OCI-LY3 (cell line): Measurements from ENCODE around the gene PAX5.

ENCODE experiments used
- H2AFZ ChIP-seq: fragments of 200-600, 300-600 bp; shearing (Covaris generic); 2 replicates; pipeline ENCODE4 v1.6.0; 2014; ENCODE audit warnings: antibody characterized with exemption, low read depth, low read length
- H3K27ac ChIP-seq: fragments of 200-600, 300-600 bp; sonication (generic); 2 replicates; pipeline ENCODE4 v1.5.1; 2014; ENCODE audit warnings: mild to moderate bottlenecking, low read length, moderate library complexity, mixed read lengths
- H3K27me3 ChIP-seq: fragments of 200-600, 300-600 bp; sonication (generic); 2 replicates; pipeline ENCODE4 v1.6.1; 2014; ENCODE audit warnings: low read depth, low read length, mixed read lengths
- H3K36me3 ChIP-seq: fragments of 200-600, 300-600 bp; sonication (generic); replicated peaks from 2 replicates; pipeline ENCODE3; 2014; ENCODE audit warnings: low read depth, low read length, mixed read lengths
- H3K4me1 ChIP-seq: fragments of 300-600, 200-600 bp; sonication (generic); 2 replicates; pipeline ENCODE4 v1.6.1; 2014; ENCODE audit warnings: low read length, mixed read lengths
- H3K4me2 ChIP-seq: fragments of 200-600, 300-600 bp; sonication (generic); 2 replicates; pipeline ENCODE4 v1.6.1; 2014; ENCODE audit warnings: low read length, mixed read lengths
- H3K4me3 ChIP-seq: fragments of 300-600, 200-600 bp; sonication (generic); 2 replicates; pipeline ENCODE4 v1.5.1; 2014; ENCODE audit warnings: antibody characterized with exemption, mild to moderate bottlenecking, low read length, moderate library complexity
- H3K79me2 ChIP-seq: fragments of 300-600, 200-600 bp; shearing (Covaris generic); 2 replicates; pipeline ENCODE4 v1.6.1; 2014; ENCODE audit warnings: mild to moderate bottlenecking, low read length, mixed read lengths
- H3K9ac ChIP-seq: fragments of 300-600, 200-600 bp; shearing (Covaris generic); 2 replicates; pipeline ENCODE4 v1.6.0; 2014; ENCODE audit warnings: mild to moderate bottlenecking, low read length, moderate library complexity
- H3K9me3 ChIP-seq: fragments of 200-600, 300-600 bp; shearing (Covaris generic); 2 replicates; pipeline ENCODE4 v1.6.1; 2014; ENCODE audit warnings: low read length, mixed read lengths; ENCODE audit not compliant: insufficient read depth
- H4K20me1 ChIP-seq: fragments of 200-600, 300-600 bp; sonication (generic); 2 replicates; pipeline ENCODE4 v1.6.1; 2016; ENCODE audit warnings: low read length, mixed read lengths; ENCODE audit not compliant: insufficient read depth
- EZH2phosphoT487 ChIP-seq: fragments of 200-600 bp; shearing (Covaris generic); IDR thresholded peaks from 2 replicates; pipeline ENCODE4 v1.6.1; 2018; ENCODE audit warnings: antibody characterized with exemption, mixed run types, low read depth
- TF ChIP-seq, protein P1 (sequence below): fragments of 200-600, 300-600 bp; sonication (generic); IDR thresholded peaks from 2 replicates; pipeline ENCODE4 v1.5.1; 2014; ENCODE audit warnings: antibody characterized with exemption, low read length, low read depth

The PAX5 gene

GRCh38 chr9:37030611-37030939 is 3.5 kb downstream of the PAX5 start:
- Histone ChIP-seq H3K9ac (peak overlapping the region; percentile 85), H3K4me2 (peak overlapping the region; percentile 100)

DNA sequence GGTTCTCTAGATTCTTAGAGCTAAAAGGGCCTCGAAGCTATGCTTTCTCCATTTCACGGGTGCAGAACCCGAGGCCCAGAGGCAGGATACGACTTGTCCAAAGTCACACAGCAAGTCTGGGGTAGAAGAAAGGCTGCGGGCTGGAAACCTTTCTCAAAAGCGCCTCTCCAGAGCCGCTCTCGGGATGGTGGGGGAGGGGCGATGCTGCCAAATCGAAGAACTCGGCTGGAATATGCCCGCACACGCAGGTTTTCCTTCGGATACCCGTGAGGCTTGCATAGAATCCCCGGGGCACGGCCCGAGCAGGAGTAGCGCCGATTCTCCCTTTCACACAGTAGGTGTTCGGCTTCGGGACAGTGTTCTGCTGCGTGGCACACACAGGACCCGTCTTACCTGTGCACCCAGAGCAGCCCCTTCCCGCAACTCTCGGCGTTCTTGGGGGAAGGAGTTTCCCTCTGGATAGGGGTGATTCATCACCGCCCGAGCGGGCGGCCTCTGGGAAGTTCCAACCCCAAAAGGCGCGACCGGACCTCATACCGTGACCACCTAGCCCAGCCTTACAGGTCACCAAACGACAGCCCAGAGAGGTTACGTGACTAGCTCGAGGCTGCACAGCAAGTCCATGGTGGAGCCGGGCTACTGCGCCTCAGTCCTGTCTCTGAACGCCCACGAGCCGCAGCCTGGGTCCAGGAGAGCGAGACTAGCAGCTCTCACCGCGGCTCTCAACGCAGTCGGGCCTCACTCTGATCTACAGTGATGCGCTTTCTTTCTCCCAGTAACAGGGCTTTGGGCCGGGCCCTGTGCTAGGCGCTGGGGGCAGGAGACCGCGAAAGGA is 4.1 kb downstream of the PAX5 start:
- Histone ChIP-seq H3K27me3 (no peaks in the 10 kb centered on the region), H3K36me3 (peaks cover 19% of the 10 kb centered on the region), H3K9ac (peak overlapping the region; percentile 85), H3K27ac (peak overlapping the region; percentile 77), H4K20me1 (no peaks in the 10 kb centered on the region), H3K79me2 (peaks cover 99% of the 10 kb centered on the region), H3K9me3 (no peaks in the 10 kb centered on the region), H2AFZ (peak overlapping the region; percentile 28; the same call in 1 of the 2 replicates), H3K4me2 (peak overlapping the region; percentile 100), H3K4me1 (peaks cover 50% of the 10 kb centered on the region), H3K4me3 (peak overlapping the region; percentile 94)
- TF ChIP-seq EZH2phosphoT487, result no peak
- TF ChIP-seq, protein P1, sequence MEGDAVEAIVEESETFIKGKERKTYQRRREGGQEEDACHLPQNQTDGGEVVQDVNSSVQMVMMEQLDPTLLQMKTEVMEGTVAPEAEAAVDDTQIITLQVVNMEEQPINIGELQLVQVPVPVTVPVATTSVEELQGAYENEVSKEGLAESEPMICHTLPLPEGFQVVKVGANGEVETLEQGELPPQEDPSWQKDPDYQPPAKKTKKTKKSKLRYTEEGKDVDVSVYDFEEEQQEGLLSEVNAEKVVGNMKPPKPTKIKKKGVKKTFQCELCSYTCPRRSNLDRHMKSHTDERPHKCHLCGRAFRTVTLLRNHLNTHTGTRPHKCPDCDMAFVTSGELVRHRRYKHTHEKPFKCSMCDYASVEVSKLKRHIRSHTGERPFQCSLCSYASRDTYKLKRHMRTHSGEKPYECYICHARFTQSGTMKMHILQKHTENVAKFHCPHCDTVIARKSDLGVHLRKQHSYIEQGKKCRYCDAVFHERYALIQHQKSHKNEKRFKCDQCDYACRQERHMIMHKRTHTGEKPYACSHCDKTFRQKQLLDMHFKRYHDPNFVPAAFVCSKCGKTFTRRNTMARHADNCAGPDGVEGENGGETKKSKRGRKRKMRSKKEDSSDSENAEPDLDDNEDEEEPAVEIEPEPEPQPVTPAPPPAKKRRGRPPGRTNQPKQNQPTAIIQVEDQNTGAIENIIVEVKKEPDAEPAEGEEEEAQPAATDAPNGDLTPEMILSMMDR, result no peak

More at GRCh38 chr9:37030611-37030939, 3.5 kb downstream of the PAX5 start:
- Histone ChIP-seq H3K79me2 (peaks cover 99% of the 10 kb centered on the region), H3K9me3 (no peaks in the 10 kb centered on the region), H3K4me3 (peak overlapping the region; percentile 94), H3K36me3 (peaks cover 14% of the 10 kb centered on the region), H3K4me1 (peaks cover 50% of the 10 kb centered on the region), H3K27me3 (no peaks in the 10 kb centered on the region), H3K27ac (peak overlapping the region; percentile 77), H4K20me1 (no peaks in the 10 kb centered on the region), H2AFZ (no peak overlapping the region)
- TF ChIP-seq, protein P1, result no peak
- TF ChIP-seq EZH2phosphoT487, result no peak

- Histone ChIP-seq H3K4me2 (peak overlapping the region; percentile 100), H3K4me1 (peaks cover 50% of the 10 kb centered on the region), H3K4me3 (peak overlapping the region; percentile 94), H3K9me3 (no peaks in the 10 kb centered on the region), H3K9ac (peak overlapping the region; percentile 85), H3K27ac (peak overlapping the region; percentile 77), H4K20me1 (peaks cover 3% of the 10 kb centered on the region), H3K27me3 (no peaks in the 10 kb centered on the region), H3K79me2 (peaks cover 99% of the 10 kb centered on the region), H3K36me3 (peaks cover 25% of the 10 kb centered on the region), H2AFZ (peak overlapping the region; percentile 28; the same call in 1 of the 2 replicates)
- TF ChIP-seq, protein P1, result peak; percentile 28
- TF ChIP-seq EZH2phosphoT487, result no peak
Measured at GRCh38 chr9:37029304-37029775, 4.7 kb downstream of the PAX5 start.

GRCh38 chr9:37028420-37029031 is 5.5 kb downstream of the PAX5 start:
- Histone ChIP-seq H3K4me1 (peaks cover 56% of the 10 kb centered on the region), H3K36me3 (peaks cover 33% of the 10 kb centered on the region), H3K27ac (peak overlapping the region; percentile 77), H4K20me1 (peaks cover 11% of the 10 kb centered on the region), H3K9ac (peak overlapping the region; percentile 85), H3K27me3 (no peaks in the 10 kb centered on the region), H3K4me2 (peak overlapping the region; percentile 100), H3K4me3 (peak overlapping the region; percentile 94), H3K79me2 (peaks cover 99% of the 10 kb centered on the region), H3K9me3 (no peaks in the 10 kb centered on the region), H2AFZ (no peak overlapping the region)
- TF ChIP-seq, protein P1, result no peak
- TF ChIP-seq EZH2phosphoT487, result no peak
